ENCODE results near the gene PRDM5.

Gene PRDM5

GRCh38 chr4:120680647-120681228 lies 241.8 kb downstream of the PRDM5 start:
- no peak for TF ChIP-seq CTCF (IDR thresholded peaks at IDR 0.05; ENCODE audit: control extremely low read depth, extremely low read depth, low read depth, missing control alignments)
- no peak for DNase-seq (ENCODE audit: extremely low spot score)
- POLR2A ChIA-PET = no interaction called here
- CTCF ChIA-PET = no interaction called here

- DNase-seq (ENCODE audit: extremely low spot score) = no peak
- ChIA-PET CTCF (interaction anchor here (1.8 kb wide), 1 partner anchor 10 kb away, joined by 4 read pairs; no protein-coding TSS in a partner anchor), POLR2A (no interaction called here)
- no peak for TF ChIP-seq CTCF (IDR thresholded peaks at IDR 0.05; ENCODE audit: control extremely low read depth, extremely low read depth, low read depth, missing control alignments)
These were observed 248.8 kb downstream of the PRDM5 start for GRCh38 chr4:120673696-120674095.

- CTCF ChIA-PET = interaction anchor here (1.8 kb wide), 1 partner anchor 9 kb away, joined by 4 read pairs; no protein-coding TSS in a partner anchor
- TF ChIP-seq CTCF (IDR thresholded peaks at IDR 0.05; ENCODE audit: control extremely low read depth, extremely low read depth, low read depth, missing control alignments) = no peak
- POLR2A ChIA-PET = no interaction called here
- no peak for DNase-seq (ENCODE audit: extremely low spot score)
These were observed 249.9 kb downstream of the PRDM5 start for GRCh38 chr4:120672558-120673147.

GRCh38 chr4:120672076-120672475 lies 250.4 kb downstream of the PRDM5 start:
- DNase-seq (ENCODE audit: extremely low spot score) = no peak
- CTCF ChIA-PET = no interaction called here
- no peak for TF ChIP-seq CTCF (IDR thresholded peaks at IDR 0.05; ENCODE audit: control extremely low read depth, extremely low read depth, low read depth, missing control alignments)
- POLR2A ChIA-PET = no interaction called here

GRCh38 chr4:120671538-120671937 lies 251.0 kb downstream of the PRDM5 start:
- ChIA-PET POLR2A (no interaction called here), CTCF (no interaction called here)
- no peak for TF ChIP-seq CTCF (IDR thresholded peaks at IDR 0.05; ENCODE audit: control extremely low read depth, extremely low read depth, low read depth, missing control alignments)
- DNase-seq (ENCODE audit: extremely low spot score) = no peak

GRCh38 chr4:120667102-120667501 lies 255.4 kb downstream of the PRDM5 start:
- ChIA-PET CTCF (no interaction called here), POLR2A (no interaction called here)
- TF ChIP-seq CTCF (IDR thresholded peaks at IDR 0.05; ENCODE audit: control extremely low read depth, extremely low read depth, low read depth, missing control alignments) = no peak
- no peak for DNase-seq (ENCODE audit: extremely low spot score)

Data from GM10248 (cell line).